ENCODE data around the gene ACKR1. TPM values are rescaled to one million over a fixed set of nuclear protein-coding genes. Genes with fewer than 3 reads are reported as not detected.
A peak's percentile ranks its signal among the peaks of the same experiment; 100 is the strongest.

The ACKR1 gene
- total and polyA plus RNA-seq, 9 donors: 5.6 to 43.0 (median 36.2) TPM

GRCh38 chr1:159197561-159198557, 6.8 kb upstream of the ACKR1 start:
- Histone ChIP-seq H3K27me3 (no peaks in the 10 kb centered on the region), H3K36me3 (no peaks in the 10 kb centered on the region), H3K9me3 (no peaks in the 10 kb centered on the region), H3K4me3 (no peak overlapping the region), H3K4me1 (ENCODE audit: insufficient read depth) (no peaks in the 10 kb centered on the region), H3K27ac (no peak overlapping the region)
- intact Hi-C loops (cut with DNase I): loop anchor here in 1 of 4 donors (5.0 kb wide), 1 partner anchor 36 kb away; no protein-coding TSS in a partner anchor
- TF ChIP-seq POLR2A (IDR thresholded peaks at IDR 0.05): no peak
- no peak for TF ChIP-seq EP300 (IDR thresholded peaks at IDR 0.05)
- TF ChIP-seq CTCF (IDR thresholded peaks at IDR 0.05): peak in 2 of 3 donors; percentile 15 to 21
- peak in 3 of 5 donors; percentile 28 to 42 (median 37) for DNase-seq
- 28 to 33% (median 32%) methylated on average over 12 of the region's 12 CpGs for WGBS, 3 donors

- Histone ChIP-seq H3K36me3 (no peaks in the 10 kb centered on the region), H3K4me1 (ENCODE audit: insufficient read depth) (no peaks in the 10 kb centered on the region), H3K4me3 (no peak overlapping the region), H3K27me3 (no peaks in the 10 kb centered on the region), H3K27ac (no peak overlapping the region), H3K9me3 (no peaks in the 10 kb centered on the region)
- intact Hi-C loops (cut with DNase I): loop anchor here in 1 of 4 donors (5.0 kb wide), 1 partner anchor 38 kb away; no protein-coding TSS in a partner anchor
- 66 to 83% (median 68%) methylated on average over 5 of the region's 5 CpGs for WGBS, 3 donors
- no peak for TF ChIP-seq POLR2A (IDR thresholded peaks at IDR 0.05)
- no peak for TF ChIP-seq EP300 (IDR thresholded peaks at IDR 0.05)
- TF ChIP-seq CTCF (IDR thresholded peaks at IDR 0.05): no peak
- DNase-seq: no peak
Observed at GRCh38 chr1:159199901-159200300, 4.8 kb upstream of the ACKR1 start.

- 51 to 67% (median 59%) methylated on average over 15 to 18 of the region's 18 CpGs for WGBS, 3 donors
- intact Hi-C loops (cut with DNase I): no loop called here
- no peaks in the 10 kb centered on the region for H3K27me3 ChIP-seq
- H3K36me3 ChIP-seq: no peaks in the 10 kb centered on the region
- TF ChIP-seq POLR2A (IDR thresholded peaks at IDR 0.05) (no peak), CTCF (IDR thresholded peaks at IDR 0.05) (no peak), EP300 (IDR thresholded peaks at IDR 0.05) (no peak)
- H3K4me1 ChIP-seq (ENCODE audit: insufficient read depth): no peaks in the 10 kb centered on the region
- H3K9me3 ChIP-seq: no peaks in the 10 kb centered on the region
- no peak for DNase-seq
- no peak overlapping the region for H3K4me3 ChIP-seq
- no peak overlapping the region for H3K27ac ChIP-seq
Observed at GRCh38 chr1:159200769-159201168, 3.9 kb upstream of the ACKR1 start.

GRCh38 chr1:159201642-159202041, 3.0 kb upstream of the ACKR1 start:
- no peak for DNase-seq
- no peak for TF ChIP-seq EP300 (IDR thresholded peaks at IDR 0.05)
- TF ChIP-seq CTCF (IDR thresholded peaks at IDR 0.05): no peak
- no peak for TF ChIP-seq POLR2A (IDR thresholded peaks at IDR 0.05)
- 8 to 26% (median 18%) methylated on average over 5 of the region's 5 CpGs for WGBS, 3 donors
- Histone ChIP-seq H3K36me3 (no peaks in the 10 kb centered on the region), H3K9me3 (no peaks in the 10 kb centered on the region), H3K27ac (no peak overlapping the region), H3K4me1 (ENCODE audit: insufficient read depth) (no peaks in the 10 kb centered on the region), H3K27me3 (no peaks in the 10 kb centered on the region), H3K4me3 (no peak overlapping the region)
- intact Hi-C loops (cut with DNase I): no loop called here
